Fibroblast of pulmonary artery (primary cell): Measurements from ENCODE around the gene STRADA.
A peak's percentile ranks its signal among the peaks of the same experiment; 100 is the strongest.

Experiments
- DNase-seq: peaks from one replicate; pipeline ENCODE4 v3.0.0-alpha.2; 2010; ENCODE audit warnings: low read depth
- H3K4me3 ChIP-seq: replicated peaks from 2 replicates; pipeline ENCODE4 v1.5.1; 2011; ENCODE audit warnings: low read depth, mild to moderate bottlenecking, control low read depth, low read length, moderate library complexity
- CTCF ChIP-seq: IDR thresholded peaks from 2 replicates; pipeline ENCODE4 v1.5.1; 2011; ENCODE audit warnings: mild to moderate bottlenecking, control low read depth, low read length, inconsistent platforms; ENCODE audit errors: missing control alignments

STRADA gene

GRCh38 chr17:63702721-63703015, 38.9 kb downstream of the STRADA start:
- DNase-seq: no peak
- H3K4me3 ChIP-seq: no peak overlapping the region

DNA sequence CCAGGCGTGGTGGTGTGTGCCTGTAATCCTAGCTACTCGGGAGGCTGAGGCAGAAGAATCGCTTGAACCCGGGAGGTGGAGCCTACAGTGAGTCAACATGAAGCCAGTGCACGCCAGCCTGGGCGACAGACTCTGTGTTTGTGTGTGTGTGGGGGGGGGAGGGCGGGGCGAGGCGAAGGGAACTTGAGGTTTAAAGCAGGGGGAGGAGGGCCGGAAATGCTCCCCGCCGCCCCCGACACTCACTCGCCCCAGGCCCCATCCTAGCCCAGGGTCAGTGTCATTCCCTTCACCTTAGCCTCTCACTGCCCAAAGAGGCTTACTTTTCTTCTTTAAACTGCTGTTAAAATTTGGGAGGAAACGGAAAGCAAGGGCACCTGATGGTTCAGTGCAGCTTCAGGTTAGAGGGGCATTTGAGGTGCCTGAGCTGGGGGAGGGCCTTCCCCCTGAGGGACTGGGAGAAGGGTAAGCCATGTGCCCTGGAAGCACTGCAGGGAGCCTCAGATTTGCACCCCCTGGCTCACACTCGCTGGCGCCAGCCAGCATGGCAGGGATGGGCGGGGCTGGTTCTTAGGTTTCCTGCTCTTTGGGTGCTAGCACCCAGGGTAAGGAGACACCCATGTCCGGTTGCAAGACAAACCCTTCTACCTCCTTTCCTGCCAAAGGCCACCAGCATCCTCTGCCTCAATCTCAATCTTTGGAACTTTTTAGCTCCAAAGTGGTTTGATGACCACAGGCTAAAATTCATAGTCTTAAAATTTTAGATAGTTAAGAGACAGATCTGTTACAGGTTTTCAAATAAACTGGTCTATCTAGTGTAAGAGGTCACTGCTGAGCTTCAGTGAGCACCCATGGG, 39.5 kb downstream of the STRADA start:
- DNase-seq: no peak
- no peak for TF ChIP-seq CTCF
- no peak overlapping the region for H3K4me3 ChIP-seq

More at GRCh38 chr17:63702721-63703015, 38.9 kb downstream of the STRADA start:
- no peak for TF ChIP-seq CTCF

- H3K4me3 ChIP-seq: no peak overlapping the region
- no peak for DNase-seq
- no peak for TF ChIP-seq CTCF
These were observed 40.2 kb downstream of the STRADA start for GRCh38 chr17:63701456-63701820.

GRCh38 chr17:63700528-63701455, 40.8 kb downstream of the STRADA start:
- peak; percentile 63 for DNase-seq
- no peak for TF ChIP-seq CTCF
- H3K4me3 ChIP-seq: peak overlapping the region; percentile 40

GRCh38 chr17:63699638-63700527, 41.7 kb downstream of the STRADA start, which contains the start of gene LIMD2:
TSS of gene LIMD2 (minus strand) at chr17:63700125. CDS start at chr17:63699298, 827 bp downstream.
- peak; percentile 23 for DNase-seq
- no peak for TF ChIP-seq CTCF
- peak within 1 kb of the TSS; percentile 57 for H3K4me3 ChIP-seq

- no peak for TF ChIP-seq CTCF
- peak overlapping the region; percentile 57 for H3K4me3 ChIP-seq
- peak; percentile 48 for DNase-seq
These were observed 42.5 kb downstream of the STRADA start for GRCh38 chr17:63698886-63699637.
